ENCODE measurements around the gene GFI1B. TPM values are rescaled to one million over a fixed set of nuclear protein-coding genes. Genes with fewer than 3 reads are reported as not detected.

GFI1B gene
- total RNA-seq, 4 donors from 2014 or later: 0.11 TPM; not detected in 3

DNA sequence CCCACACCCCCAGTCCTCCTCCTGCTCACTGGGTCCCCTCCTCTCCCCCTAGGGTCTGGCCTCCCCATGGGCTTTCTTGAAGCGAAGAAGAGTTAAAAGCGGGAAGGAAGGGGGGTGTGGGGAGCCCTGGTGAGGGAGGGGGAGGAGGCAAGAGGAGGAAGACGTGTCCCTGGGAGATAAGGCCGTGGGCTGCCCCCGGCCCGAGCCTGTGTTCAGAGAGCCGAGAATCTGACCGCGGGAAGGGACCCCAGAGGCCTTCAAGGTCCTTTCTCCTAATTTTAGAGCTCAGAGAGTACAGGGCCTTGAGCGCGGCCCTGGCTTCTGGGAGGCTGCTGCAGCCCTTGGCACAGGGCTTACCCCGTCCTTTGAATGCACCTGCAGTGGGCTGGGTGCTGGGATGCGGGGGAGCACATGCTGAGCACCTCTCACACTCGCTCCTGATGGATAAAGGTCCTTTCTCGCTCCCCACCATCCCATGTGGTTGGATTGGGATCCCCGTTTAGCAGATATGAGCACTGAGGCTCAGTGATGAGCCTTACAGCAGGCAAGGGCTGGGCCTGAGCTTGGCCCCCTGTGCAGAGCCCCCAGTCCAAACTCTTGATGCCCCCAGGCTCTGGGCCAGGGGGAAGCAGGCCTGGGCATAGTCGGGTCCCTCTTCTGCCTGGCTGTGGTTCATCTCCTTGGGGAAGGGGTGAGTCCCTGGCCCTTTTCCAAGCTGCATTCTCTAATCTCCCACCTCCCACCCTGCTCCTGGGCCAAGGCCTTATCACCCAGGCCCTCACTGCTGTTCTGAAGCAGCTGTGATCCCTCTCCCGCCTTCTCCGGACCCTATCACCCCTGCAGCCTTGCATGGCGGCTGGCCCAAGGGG is 5.9 kb downstream of the GFI1B start:
- Histone ChIP-seq H3K9me3 (no peaks in the 10 kb centered on the region), H3K27ac (no peak overlapping the region), H3K4me1 (no peaks in the 10 kb centered on the region), H3K4me3 (replicated peaks in 1 of 3) (no peak overlapping the region), H3K36me3 (no peaks in the 10 kb centered on the region), H3K27me3 (no peaks in the 10 kb centered on the region)
- DNase-seq: no peak
- no peak for TF ChIP-seq POLR2A (IDR thresholded peaks at IDR 0.05)
- TF ChIP-seq, protein P1, sequence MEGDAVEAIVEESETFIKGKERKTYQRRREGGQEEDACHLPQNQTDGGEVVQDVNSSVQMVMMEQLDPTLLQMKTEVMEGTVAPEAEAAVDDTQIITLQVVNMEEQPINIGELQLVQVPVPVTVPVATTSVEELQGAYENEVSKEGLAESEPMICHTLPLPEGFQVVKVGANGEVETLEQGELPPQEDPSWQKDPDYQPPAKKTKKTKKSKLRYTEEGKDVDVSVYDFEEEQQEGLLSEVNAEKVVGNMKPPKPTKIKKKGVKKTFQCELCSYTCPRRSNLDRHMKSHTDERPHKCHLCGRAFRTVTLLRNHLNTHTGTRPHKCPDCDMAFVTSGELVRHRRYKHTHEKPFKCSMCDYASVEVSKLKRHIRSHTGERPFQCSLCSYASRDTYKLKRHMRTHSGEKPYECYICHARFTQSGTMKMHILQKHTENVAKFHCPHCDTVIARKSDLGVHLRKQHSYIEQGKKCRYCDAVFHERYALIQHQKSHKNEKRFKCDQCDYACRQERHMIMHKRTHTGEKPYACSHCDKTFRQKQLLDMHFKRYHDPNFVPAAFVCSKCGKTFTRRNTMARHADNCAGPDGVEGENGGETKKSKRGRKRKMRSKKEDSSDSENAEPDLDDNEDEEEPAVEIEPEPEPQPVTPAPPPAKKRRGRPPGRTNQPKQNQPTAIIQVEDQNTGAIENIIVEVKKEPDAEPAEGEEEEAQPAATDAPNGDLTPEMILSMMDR (IDR thresholded peaks at IDR 0.05): no peak
- WGBS, 2 donors: 69 to 76% methylated on average over 18 to 20 of the region's 20 CpGs
- intact Hi-C loops (cut with DNase I): no loop called here

DNA sequence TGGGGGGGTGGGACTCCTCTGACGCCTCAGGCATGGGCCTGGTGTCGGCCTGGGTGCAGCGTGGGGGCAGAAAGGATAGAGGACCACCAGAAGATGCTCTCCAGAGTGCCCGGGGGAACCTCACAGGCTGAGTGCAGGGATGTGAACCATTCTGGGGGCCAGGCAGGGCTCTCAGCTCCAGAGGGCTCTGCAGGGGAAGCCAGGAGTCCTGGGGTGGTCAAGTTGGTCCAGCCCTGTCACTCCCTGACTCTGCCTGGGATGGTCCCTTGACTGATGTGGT is 6.5 kb downstream of the GFI1B start:
- H3K27ac ChIP-seq: no peak overlapping the region
- WGBS, 2 donors: 62 to 83% methylated on average over 2 to 4 of the region's 4 CpGs
- no peaks in the 10 kb centered on the region for H3K4me1 ChIP-seq
- H3K36me3 ChIP-seq: no peaks in the 10 kb centered on the region
- no peaks in the 10 kb centered on the region for H3K27me3 ChIP-seq
- intact Hi-C loops (cut with DNase I): no loop called here
- TF ChIP-seq, protein P1 (IDR thresholded peaks at IDR 0.05): no peak
- TF ChIP-seq POLR2A (IDR thresholded peaks at IDR 0.05): no peak
- no peak overlapping the region for H3K4me3 ChIP-seq (replicated peaks in 1 of 3)
- no peaks in the 10 kb centered on the region for H3K9me3 ChIP-seq
- DNase-seq: no peak

DNA sequence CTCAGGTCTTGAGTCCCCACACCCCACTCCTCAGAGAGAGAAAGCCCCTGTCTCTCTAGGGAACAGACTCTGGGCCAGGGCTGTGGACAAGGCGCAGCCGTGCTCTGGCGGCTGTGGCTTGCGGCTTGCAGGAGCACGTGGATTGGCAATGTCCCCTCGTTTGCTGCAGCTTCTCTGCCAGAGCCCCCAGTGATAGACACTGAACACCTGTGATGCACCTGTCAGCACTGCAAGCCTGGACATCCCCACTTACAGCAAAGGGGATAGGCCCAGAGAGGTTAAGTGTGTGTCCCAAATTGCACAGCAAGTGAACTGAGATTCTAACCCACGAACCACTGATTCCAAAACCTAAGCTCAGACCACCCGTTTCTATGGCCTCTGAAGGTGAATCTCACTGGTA is 7.0 kb downstream of the GFI1B start:
- Histone ChIP-seq H3K4me1 (no peaks in the 10 kb centered on the region), H3K9me3 (no peaks in the 10 kb centered on the region), H3K27ac (no peak overlapping the region), H3K36me3 (no peaks in the 10 kb centered on the region), H3K4me3 (replicated peaks in 1 of 3) (no peak overlapping the region), H3K27me3 (no peaks in the 10 kb centered on the region)
- DNase-seq: no peak
- intact Hi-C loops (cut with DNase I): no loop called here
- WGBS, 2 donors: 78 to 91% methylated on average over 7 to 8 of the region's 8 CpGs
- TF ChIP-seq, protein P1 (IDR thresholded peaks at IDR 0.05): no peak
- no peak for TF ChIP-seq POLR2A (IDR thresholded peaks at IDR 0.05)

- no peak for TF ChIP-seq POLR2A (IDR thresholded peaks at IDR 0.05)
- TF ChIP-seq, protein P1 (IDR thresholded peaks at IDR 0.05): no peak
- Histone ChIP-seq H3K27me3 (no peaks in the 10 kb centered on the region), H3K4me1 (no peaks in the 10 kb centered on the region), H3K27ac (no peak overlapping the region), H3K36me3 (no peaks in the 10 kb centered on the region), H3K4me3 (replicated peaks in 1 of 3) (no peak overlapping the region), H3K9me3 (no peaks in the 10 kb centered on the region)
- no peak for DNase-seq
- intact Hi-C loops (cut with DNase I): no loop called here
- WGBS, 2 donors: 78 to 85% methylated on average over 9 to 13 of the region's 13 CpGs
These were observed 7.6 kb downstream of the GFI1B start for GRCh38 chr9:132986114-132986513.

Measured in thyroid gland (tissue), 4 donors.